GM12864 (cell line): ENCODE results near the gene CASP6.

Experiments
- DNase-seq: peaks from one replicate; pipeline ENCODE4 v3.0.0-alpha.2; 2011; ENCODE audit warnings: low read depth
- H3K4me3 ChIP-seq: 2 replicates; pipeline ENCODE4 v1.5.1; 2011; ENCODE audit warnings: mild to moderate bottlenecking, low read depth, low read length, control low read depth
- CTCF ChIP-seq: IDR thresholded peaks from 2 replicates; pipeline ENCODE4 v1.5.1; 2011; ENCODE audit warnings: low read depth, mild to moderate bottlenecking, moderate library complexity, low read length, control low read depth, inconsistent platforms; ENCODE audit errors: missing control alignments

The CASP6 gene

DNA sequence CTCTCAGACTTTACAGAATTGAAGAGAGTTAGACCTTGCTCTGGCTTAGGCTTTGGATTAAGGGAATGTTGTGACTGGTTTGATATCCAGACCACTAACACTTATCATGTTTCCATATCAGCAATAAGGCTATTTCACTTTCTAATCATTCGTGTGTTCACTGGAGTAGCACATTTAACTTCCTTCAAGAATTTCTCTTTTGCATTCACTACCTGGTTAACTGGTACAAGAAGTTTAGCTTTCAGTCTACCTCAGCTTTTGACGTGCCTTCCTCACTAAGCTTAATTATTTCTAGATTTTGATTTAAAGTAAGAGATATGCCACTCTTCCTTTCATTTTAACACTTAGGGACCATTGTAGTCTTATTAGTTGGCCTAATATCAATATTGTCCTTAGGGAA is 62.6 kb downstream of the CASP6 start:
- TF ChIP-seq CTCF: no peak
- DNase-seq: no peak
- H3K4me3 ChIP-seq: no peak overlapping the region
